Measurements from ENCODE around the gene RAB11FIP3.
"Not testable (repeated sequence)": the region's sequence is repeated elsewhere in the genome, so short reads cannot be mapped to it uniquely, and the experiment has no call there.

The RAB11FIP3 gene

GRCh38 chr16:396199-396598 lies 29.2 kb upstream of the RAB11FIP3 start:
- no peak for DNase-seq

DNA sequence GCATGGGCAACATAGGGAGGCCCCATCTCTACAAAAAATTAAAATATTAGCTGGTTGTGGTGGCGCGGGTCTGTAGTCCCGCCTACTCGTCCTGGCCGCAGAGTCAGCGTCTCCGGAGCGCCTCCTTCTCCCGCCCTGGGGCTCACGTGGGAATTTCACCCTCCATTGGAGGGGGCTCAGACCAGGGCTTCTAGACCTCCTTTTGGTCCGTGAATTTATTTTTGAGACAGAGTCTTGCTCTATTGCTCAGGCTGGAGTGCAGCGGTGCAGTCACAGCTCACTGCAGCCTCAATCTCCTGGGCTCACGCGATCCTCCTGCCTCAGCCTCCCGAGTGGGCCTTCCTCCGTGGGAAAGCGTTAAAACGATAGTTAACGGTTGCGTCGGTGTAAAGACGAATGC lies 28.8 kb upstream of the RAB11FIP3 start:
- peak; percentile 8 for DNase-seq

GRCh38 chr16:397135-397661 lies 28.3 kb upstream of the RAB11FIP3 start, which contains the start of gene NME4:
Gene NME4 (plus strand): TSS chr16:397199. CDS start chr16:397223, 24 bp downstream.
- peak; percentile 24 for DNase-seq

DNA sequence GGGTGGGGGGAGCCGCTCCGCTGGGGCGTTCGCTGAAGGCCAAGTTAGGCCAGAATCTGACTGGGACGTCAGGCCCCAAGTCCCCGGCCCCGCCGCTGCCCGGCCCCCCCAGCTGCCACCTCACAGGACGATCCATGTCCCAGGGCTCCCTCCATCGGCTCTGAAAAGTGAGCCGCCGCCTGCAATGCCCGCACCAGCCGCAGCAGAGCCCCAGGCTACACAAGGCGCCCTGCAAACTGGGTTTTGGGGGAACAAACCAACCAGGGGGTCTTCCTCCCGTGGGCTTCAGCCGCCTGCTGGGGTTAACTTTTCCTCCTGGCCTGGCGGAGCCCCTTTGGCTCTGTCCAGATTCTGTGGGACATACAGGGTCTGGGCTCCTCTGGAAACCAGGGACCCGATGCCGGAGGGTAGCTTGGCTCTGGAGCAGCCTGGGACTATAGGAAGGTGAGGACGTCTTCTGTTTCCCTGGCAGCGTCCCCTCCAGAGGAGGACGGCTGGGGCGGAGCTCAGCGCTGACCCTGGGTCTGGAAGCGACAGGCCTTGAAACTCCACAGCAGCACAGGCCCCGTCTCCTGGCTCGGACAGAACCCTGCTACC lies 27.6 kb upstream of the RAB11FIP3 start:
- DNase-seq: peak; percentile 18

DNA sequence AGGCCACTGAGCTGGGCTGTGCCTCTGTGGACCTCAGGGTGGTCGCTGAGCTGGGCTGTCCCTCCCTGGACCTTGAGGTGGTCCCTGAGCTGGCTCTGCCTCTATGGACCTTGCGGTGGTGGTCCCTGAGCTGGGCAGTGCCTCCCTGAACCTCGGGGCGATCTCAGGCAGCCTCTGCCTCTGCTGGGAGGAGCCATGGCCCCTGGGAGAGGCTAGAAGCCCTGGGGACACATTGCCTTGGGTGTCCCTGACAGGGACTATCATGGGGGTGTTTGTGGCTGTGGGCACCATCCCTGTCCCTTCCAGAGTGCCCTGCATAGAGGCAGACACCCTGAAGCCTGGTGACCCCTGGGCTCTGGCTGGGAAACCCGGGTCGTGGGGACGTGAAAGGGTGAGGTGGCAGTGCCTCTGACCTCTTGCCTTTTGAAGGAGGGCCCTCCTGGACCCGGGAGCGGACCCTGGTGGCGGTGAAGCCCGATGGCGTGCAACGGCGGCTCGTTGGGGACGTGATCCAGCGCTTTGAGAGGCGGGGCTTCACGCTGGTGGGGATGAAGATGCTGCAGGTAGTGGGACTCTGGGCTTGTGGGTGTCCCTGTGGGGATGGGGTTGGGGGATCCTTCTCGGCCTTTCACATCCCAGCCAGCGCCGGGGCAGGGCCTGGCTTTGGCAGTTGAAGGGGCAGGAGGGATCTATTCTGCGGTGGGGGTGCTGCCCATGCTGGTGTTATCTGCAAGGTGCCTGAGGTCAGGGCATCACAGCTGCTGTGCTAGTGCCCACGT lies 26.7 kb upstream of the RAB11FIP3 start:
- no peak for DNase-seq

- no peak for DNase-seq
Observed at GRCh38 chr16:399340-400019, 26.0 kb upstream of the RAB11FIP3 start.

GRCh38 chr16:400061-400591 lies 25.3 kb upstream of the RAB11FIP3 start:
- no peak for DNase-seq

- peak; percentile 97 for DNase-seq
Observed at GRCh38 chr16:401468-402348, 23.7 kb upstream of the RAB11FIP3 start, which contains the start of gene DECR2. Gene DECR2 (plus strand): TSS chr16:401885. CDS start chr16:401964, 79 bp downstream.

- no peak for DNase-seq
Observed at GRCh38 chr16:404971-405486, 20.4 kb upstream of the RAB11FIP3 start.

DNA sequence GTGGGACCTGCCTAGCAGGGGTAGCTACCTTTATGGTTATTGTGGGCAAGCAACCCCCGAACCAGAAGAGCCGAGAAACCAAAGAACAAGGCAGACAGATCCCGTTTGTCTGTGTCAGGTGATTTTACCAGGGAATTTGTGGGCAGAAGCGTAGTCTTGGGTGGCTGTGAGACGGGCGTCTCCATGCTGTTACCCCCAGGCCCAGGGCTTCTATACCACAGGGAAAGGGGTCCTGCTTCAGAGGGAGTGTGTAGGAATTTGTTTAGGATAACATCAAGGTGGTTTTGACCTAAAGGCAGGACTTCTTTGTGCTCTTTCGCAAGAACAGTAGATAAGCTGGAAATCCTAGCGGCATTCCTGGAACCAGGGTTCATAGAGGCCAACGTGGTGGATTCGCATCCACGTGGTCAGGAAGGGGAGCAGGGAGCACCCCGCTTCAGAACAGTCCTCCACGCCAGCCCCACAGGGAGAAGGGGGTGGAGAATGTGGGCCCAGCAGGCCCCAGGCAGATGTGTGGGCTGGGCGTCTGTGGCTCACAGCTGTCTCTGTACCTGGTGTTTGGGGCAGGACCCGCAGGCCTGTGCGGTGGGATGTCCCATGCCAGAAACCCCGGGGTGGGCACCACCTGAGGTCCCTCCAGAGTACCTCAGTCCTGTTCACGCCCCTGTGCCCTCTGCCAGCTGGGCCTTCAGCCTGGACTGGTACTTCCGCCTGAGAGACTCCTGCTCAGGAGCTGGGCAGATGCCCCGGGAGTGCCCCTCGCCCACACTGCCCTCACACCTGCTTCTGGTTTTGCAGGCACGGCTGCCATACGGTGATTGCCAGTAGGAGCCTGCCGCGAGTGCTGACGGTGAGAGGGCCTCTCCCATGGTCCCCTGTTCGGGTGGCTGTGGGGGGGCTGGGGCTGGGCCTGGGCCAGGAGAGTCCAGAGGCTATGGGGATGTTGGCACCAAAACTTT lies 19.6 kb upstream of the RAB11FIP3 start:
- DNase-seq: no peak

- no peak for DNase-seq
Observed at GRCh38 chr16:407253-407652, 18.2 kb upstream of the RAB11FIP3 start.

DNA sequence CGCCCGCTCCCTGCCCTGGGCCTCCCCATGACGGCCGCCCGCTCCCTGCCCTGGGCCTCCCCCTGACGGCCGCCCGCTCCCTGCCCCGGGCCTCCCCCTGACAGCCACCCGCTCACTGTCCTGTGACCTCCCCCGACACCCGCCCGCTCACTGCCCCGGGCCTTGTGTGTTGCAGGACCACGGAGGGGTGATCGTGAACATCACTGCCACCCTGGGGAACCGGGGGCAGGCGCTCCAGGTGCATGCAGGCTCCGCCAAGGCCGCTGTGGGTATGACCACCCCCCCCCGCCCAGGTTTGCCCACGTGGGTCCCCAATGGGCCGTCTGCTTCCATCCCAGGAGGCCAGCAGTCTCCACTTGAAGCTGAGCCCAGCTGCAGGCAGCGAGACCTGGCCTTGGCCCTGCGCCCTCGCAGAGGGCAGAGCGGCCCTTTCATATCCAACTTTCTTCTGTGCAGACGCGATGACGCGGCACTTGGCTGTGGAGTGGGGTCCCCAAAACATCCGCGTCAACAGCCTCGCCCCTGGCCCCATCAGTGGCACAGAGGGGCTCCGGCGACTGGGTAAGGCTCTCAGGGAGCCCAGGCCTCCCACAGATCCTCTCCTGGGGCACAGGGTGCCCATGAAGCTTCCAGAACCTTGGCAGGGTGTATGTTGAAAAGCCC lies 14.8 kb upstream of the RAB11FIP3 start:
- no peak for DNase-seq

GRCh38 chr16:411576-412265 lies 13.7 kb upstream of the RAB11FIP3 start:
- no peak for DNase-seq

DNA sequence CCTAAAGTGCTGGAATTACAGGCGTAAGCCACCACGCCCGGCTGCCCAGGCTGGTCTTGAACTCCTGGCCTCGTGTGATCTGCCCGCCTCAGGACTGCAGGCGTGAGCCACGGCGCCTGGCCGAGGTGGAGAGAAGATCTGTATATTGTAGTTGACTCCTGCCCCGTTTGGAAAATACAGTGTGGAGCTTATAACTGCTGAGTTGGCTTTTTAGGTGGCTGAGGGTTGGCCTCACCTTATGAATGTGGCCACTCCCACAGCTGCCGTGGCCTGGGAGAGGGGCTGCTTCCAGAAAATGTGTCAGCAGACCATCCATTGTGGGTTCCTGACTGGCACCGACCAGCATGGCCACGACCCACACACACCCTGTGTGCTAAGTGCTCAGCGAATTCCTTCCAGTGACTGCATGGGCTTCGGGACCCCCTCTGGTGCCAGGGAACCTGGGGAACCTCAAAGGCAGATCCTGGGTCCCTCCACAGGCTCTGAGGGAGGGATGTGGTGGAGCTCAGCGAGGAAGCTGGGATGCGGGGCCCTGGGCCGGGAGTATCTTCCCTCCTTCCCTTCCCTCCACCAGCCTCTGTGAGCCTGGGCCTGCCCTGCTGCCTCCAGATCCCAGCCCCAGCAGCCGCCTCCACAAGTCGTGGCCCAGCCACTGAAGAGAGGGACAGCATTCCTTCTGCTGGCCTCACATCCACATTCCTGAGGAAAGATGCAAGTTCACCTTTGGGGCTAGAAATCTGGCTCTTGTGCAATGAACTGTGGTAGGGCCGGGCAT lies 10.9 kb upstream of the RAB11FIP3 start:
- DNase-seq: no peak

GRCh38 chr16:415170-415498 lies 10.3 kb upstream of the RAB11FIP3 start:
- not testable (repeated sequence) for DNase-seq

DNA sequence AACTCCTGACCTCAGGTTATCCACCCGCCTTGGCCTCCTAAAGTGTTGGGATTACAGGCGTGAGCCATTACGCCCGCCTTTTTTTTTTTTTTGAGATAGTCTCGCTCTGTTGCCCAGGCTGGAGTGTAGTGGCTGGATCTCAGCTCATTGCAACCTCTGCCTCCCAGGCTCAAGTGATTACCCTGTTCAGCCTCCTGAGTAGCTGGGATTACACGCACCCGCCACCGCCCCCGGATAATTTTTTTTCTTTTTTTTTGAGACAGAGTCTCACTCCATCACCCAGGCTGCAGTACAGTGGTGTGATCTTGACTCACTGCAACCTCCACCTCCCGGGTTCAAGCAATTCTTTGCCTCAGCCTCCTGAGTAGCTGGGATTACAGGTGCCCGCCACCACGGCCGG lies 3.3 kb upstream of the RAB11FIP3 start:
- DNase-seq: not testable (repeated sequence)

- no peak for DNase-seq
Observed at GRCh38 chr16:424033-424622, 1.3 kb upstream of the RAB11FIP3 start.

DNA sequence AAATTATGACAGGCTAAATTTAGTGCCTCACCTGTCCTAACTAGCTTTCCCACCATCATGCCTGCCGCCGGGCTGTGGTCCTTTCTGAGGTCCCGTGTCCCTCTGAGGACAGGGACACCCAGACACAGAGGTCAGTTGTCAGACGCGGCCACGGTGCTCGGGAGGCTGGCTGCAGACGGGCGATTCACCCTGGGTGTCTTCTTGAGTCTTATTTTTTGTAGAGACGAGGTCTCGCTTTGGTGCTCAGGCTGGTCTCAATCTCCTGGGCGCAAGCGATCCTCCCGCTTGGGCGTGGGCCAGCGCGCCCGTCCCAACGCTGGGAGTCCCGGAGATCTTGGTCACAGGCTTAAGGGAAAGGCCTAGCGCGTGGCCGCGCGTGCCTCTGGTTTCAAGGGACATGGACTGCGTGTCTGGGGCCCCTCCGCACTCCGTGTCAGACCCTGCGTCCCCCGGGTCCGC lies 797 bp upstream of the RAB11FIP3 start:
- no peak for DNase-seq

Measured in activated naive CD4-positive, alpha-beta T cell treated with Interleukin-2 at 50 U/mL for 16 hours (primary cell).